Pons (tissue), 1 donor: ENCODE measurements around the gene MPDZ.

Experiments used
- DNase-seq: peaks from one replicate; pipeline ENCODE4 v3.0.0-alpha.2; 2016; ENCODE audit warnings: low spot score

Gene MPDZ

DNA sequence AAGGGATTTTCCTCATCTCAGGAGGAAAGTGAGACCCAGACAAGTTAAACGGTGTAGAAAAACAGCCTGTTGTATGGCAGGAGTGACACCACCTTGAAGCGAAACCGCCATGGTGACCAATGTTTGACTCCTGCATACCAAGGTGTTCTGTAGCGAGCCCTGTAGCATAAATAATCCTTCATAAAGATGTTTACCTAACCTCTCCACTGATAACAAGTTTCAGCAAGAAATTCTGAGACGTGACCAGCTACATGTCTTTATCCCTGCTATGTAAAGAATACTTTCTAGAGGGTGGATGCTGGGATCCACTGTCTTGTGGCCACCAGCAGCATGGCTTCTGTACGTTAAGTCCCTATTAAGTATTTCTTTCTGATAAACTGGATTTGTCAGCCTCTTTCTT, 148.1 kb downstream of the MPDZ start:
- no peak for DNase-seq

DNA sequence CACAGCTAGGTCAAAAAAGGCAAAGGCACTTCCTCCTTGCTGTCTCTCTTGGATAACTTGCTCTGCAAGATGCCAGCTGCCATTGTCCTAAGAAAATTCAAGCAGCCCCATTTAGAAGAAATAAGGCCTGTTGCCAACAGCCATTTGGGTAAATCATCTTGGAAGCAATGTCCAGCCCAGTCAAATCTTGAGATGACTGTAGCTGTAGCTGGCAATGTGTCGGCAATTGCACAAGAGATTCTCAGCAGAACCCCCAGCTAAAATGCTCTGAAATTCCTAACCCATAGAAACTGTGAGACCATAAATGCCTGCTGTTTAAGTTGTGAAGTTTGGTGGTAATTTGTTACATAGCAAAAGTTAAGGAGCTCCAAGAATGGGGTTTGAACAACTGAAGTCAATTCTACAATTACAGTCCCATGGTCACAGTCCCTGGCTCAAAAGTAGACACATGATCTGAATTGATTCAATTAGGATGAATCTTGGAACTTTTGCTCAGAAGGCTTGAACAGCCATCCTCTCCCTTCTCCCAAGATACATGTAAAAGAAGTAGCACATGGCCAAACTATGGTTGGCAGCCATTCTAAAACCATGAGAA, 151.1 kb downstream of the MPDZ start:
- no peak for DNase-seq

DNA sequence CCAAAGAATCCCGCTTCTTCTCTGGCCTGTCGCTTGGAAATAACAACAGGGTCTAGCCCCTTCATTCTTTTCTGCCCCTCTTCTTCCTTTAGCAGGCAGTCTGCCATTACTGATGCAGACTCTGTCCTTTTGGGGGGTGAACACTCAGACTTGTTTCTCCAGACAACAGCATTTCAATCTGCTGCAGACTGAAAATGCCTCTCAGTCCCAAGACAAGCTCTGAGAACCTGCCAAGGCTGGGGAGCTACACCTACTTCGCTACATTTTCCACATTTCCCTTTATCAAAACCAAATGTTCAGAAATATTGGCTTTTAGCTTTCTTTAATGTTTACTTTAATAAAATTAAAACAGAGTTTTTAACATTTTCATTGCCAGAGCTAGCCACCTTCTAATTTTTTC, 152.4 kb downstream of the MPDZ start:
- no peak for DNase-seq

DNA sequence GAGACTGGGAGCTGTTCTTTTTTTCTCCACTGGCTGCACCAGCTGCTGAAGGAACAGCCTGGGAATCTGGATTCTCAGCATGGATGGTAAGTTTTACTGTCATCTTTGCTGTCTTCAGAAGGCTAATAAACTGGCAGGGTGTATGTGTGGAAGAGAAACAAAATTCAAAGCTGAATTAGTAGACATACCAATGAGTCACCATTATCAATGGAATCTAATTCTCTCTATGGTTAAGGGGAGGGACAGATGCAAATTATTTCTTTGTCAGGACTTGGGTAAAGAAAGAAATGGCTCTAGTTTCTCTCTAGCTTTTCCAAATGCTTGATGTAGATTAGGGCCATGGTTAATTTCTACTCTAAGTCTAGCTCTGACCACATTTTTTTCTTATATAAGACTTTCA, 154.2 kb downstream of the MPDZ start:
- no peak for DNase-seq

DNA sequence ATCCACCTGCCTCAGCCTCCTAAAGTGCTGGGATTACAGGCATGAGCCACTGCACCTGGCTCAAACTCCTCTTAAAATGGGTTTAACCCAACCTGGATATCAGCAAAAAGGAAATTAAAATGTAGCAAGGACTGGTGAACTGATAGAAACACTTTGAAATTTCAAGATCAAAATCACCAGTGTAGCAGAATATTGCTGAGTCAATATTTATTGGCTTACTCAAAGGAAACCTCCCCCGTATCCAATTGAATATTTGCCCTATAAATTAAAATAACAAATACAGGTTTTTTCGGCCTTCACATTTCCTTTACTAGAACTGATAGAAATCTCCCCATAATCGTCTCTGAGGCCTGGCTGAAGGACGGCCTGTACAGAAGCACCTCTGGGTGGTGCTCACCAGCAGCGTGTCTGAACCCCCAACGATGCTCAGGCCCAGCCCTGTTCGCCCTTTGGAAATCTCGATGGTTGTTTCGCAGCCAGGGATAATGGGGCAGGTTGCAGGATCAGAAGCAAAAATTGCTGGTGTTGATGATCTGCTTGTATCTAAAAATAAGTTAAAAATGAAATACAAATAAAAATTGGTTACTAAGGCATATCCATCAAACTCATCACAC, 156.6 kb downstream of the MPDZ start:
- DNase-seq = peak; percentile 31

DNA sequence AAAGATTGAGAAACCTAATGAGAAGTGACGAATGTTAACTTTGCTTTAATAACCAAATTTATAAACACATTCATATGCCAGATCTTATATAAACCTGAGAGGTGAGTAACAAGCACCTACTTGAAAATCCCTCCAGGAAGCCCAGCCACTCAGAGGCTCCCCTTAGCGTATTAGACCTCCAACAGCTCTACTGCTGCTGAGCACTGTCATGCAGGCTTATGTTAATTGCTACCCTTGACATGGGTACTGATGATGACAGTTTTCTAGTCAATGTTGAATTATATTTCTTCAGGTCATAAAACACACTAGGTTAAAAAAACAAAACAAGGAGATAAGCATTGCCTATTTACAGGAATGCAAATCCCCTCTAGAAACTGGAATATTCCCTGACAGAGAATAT, 161.2 kb downstream of the MPDZ start:
- DNase-seq = no peak

DNA sequence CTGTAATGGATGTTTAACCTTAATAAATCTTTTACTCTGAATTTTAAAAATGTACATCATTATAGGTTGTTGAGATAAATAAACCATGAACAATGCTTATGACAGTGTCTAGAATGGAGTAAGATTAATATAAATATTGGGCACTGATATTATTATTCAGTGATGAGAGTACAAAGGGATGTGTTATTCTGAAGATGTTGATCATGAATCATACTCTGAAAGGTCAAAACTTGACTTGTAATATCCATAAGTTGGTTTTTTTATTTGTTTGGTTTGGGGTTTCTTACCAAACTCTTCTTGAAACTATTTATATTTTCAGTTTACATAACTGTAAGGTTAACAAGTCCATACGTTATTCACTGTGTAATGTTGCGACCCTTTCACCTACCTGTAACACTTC, 163.2 kb downstream of the MPDZ start:
- no peak for DNase-seq

DNA sequence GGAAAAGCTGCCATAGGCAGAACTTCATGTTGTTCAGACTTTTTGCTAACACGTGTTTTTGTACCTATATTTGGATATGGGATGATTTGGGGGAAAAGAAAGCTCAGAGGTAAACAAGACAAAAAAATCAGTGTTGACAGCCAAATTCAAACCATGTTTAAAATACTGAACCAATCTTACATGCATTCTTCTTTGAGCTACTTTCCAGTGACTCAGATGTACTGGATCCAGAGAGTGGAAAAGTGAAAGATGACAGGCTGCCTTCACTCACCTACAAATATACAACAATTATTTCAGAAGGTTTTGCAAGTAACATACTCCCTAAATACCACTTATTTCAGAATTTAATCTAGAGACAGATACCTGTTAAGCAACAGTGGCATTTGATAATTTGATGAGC, 165.7 kb downstream of the MPDZ start:
- DNase-seq = no peak

DNA sequence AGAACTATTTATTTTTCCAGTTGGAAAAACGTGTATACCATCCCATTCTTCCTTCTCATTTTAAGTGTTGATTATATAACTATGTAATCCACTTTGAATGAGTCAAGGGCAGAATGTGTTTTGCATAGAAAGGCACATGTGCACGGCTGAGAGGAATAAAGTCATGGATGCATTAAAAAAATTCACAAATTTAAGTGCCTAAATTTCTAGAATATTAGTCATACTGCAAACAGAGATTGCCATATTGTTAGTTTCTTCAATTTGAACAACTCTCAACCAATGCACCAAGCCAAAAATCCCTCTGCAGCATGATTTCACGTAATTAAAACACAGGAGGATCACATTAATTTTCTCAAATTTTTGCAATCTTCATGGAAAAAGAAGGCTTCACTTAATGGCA, 166.3 kb downstream of the MPDZ start:
- DNase-seq = no peak

DNA sequence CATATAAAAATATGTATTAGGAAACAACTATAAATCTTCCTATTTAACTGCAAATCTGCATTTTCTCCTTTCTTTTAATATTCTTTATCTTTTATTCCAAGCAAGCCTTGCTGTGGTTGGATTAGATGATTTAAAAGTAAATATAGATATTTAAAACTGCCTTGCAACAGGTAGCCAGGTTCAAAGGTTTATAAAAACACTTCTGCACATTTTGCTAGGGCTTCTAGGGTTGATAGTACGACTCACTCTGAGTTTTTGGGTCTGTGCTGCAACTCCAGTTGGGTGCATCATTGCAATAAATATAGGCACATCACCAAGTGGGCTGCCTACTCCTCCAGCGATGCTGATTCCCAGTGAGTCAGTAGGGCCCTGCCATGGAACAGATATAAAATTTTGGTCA, 167.7 kb downstream of the MPDZ start:
- DNase-seq = no peak

DNA sequence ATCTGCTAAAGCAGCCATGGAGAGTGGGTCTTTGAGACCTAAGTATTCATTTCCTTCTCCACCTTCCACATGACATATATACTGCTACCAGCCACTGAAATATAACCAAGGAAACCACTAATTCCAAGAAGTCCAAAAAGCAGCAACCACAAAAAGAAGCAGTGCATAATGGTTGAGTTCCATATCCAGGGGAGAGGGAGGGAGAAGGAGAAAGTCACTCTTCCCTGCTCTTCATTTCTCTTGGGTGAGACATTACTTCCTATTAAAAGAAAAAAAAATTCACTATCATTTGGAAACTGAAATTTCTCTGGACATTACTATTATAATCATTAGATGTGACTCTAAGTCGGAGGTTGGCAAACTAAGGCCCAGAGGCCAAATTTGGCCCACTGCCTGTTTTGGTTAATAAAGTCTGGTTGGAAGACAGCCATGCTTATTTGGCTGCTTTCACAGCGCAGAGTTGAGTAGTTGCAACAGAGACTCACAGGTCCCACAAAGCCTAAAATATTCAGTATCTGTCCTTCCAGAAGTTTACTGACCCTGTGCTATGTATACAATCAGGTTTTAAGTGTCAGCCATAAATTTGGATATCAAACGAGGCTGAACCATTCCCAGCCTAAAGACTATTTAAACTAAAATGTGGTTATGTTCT, 168.6 kb downstream of the MPDZ start:
- peak; percentile 58 for DNase-seq

DNA sequence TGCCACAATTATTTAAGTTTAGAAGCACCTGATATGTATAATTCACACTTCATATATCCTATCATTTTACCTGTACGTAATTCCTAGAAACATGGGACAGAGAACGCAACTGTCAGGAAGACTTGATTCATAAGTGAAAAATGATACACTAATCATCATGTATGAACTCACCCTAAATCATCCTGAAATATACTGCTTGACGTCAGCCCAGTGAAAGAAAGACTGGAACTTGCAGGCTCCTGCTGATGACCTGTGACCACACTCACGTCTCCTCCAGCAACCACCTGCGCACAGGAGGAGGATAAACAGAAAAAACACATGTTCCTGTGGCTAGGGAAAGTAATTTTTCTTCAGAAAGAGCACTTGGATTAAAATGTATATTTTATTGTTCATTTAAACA, 169.7 kb downstream of the MPDZ start:
- no peak for DNase-seq

DNA sequence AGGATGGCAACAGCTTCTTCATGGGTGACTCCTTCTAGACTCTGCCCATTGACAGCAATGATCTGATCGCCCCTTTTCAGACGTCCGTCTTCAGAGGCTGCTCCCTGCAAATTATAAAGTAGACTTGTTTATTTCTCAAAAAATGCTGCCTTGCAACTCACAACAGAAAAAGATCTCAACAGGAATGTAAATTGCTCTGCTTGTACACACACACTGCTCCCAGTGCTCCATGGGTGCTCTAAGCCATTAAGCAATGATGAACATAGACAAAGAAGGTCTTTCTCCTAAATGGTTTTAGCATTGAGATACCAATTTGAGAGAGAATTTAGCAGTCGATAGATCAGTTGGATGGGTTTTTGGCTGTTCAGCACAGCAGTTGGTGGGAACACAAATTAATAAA, 172.5 kb downstream of the MPDZ start:
- peak; percentile 15 for DNase-seq

DNA sequence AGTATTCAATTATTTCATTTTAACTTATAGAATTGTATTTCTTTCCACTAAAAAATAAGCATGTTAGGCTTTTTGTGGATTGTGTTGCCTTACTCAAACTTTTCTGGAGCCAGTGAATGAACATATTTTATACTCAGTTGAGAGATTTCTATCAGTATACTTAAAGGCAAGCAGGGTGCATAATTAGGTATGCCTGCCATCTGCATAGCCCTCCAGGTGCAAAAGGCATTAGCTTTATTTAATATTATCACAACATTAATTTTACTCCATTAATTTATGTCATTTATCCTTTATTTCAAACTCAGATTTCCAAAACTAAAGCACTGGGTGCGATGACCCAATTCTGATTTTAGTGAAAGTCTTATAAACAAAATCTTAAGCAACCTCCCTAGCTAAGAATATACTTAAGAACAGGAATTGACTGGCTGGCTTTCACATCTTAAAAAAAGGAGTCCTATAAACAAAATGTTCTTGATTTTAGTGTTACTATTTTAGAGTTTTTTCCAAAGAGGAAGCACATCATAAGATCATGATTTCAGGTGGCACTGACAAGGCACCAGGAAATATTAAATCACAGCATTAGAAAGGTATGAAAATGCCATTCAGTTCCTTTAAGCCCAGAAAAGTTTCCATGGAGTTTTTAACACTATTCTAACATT, 178.4 kb downstream of the MPDZ start:
- DNase-seq = no peak

DNA sequence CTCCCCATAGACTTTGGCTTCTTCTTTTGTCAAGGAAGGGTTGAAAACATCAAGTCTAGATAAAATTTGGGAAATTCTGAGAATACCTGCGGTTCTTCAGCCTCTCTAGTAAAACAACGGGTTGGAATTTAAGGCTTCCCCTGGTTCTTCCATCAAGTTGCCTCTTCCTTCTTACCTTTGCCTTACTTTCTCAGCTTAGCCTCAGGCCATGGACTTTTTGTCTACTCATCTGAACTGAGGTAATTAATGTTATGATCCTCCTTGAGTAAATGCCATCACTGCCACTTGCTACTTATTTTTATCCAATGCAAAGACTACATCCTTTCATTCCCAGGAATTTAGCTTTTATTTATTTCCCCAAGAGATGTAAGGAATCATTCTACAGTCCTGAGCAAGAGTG, 184.4 kb downstream of the MPDZ start:
- no peak for DNase-seq

DNA sequence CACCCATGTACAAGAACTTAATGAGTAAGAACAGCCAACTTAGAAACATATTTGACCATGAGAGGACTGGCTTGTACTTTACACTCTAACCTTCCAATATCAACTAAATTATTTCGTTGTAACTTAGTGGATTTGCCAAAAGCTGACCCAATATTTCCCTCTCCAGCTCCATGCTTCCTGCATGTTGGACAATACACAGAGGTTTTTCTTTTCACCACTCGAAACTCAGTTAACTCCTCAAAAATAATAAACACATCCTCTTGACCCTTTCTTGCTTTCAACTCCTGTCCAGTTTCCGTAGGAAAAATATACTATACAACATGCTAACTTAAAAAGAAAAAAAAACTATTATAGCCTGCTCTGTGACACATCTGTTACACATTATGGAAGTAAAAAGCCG, 188.9 kb downstream of the MPDZ start:
- no peak for DNase-seq

DNA sequence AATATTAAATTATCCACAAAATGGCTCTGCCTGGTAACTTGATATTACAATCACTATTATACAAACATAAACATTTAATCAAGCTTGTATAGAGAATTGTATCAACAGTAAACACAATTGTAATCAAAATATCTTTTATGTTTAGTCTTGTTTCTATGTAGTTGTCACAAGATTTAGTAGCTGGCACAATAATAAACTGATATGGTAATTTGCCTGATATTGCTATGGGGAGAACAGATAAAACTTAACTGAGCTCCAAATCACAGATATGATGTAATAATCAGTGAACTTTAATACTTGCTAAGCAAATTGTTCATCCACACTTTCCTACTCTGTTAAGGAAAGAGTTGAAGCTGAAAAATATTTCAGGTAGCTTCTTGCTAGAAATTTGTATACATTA, 189.8 kb downstream of the MPDZ start:
- no peak for DNase-seq

DNA sequence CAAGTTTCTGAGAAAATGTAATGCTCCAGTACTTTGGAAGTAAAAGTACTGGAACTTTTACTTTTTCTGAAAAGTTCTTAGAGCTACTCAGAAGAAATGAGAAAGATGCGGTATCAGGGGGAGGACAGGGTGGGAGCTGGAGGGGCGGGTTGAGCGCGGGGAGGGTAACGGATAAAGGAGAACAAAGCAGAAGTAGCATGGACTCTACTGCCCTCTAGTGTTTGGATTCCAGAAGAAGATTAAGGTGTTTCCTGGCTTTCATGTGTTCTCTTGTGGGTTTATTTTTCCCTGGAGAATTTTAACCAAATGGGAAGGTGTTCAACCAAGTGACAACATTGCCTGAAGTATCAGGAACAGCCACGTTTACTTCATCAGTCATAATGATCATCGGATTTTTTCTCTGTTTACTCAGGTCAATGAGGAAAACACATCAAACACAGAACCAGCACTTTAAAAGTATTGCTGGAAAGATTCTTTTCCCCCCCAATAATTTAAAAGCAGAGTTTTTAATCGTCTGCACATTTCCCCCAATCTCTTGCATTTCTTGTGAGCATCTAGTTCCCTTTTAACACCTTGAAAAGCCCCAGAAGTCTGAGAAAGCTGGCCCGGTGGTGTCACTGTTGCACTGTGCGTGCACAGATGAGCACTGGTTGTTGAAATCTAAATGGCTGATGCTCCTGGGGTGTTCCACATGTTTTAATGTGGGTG, 190.6 kb downstream of the MPDZ start:
- peak; percentile 67 for DNase-seq

DNA sequence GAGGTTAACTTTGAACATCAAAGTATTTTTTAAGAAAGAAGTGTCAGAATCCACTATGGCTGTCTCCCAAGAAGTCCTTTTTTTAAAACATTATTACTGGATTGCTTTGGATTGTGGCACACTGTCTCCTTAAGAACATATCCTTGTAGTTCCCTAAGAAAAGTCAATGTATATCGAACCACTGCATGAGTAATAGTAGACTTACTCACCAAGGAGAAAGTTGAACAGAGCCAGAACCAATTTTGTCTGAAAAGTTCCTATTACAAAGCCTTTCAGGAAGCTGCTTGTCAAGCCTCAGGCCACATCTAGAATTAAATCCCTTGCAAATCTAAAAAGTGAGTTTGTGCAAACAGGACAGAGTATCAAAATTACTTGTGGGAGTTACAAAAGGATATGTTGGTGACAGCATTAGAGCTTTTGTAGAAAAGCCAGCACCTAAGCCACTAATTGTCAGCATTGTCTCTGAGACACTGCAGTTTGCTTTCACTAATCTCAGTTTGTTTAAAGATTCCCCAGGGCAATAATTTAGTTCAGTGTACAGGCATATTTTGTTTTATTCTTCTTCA, 195.4 kb downstream of the MPDZ start:
- DNase-seq = no peak

DNA sequence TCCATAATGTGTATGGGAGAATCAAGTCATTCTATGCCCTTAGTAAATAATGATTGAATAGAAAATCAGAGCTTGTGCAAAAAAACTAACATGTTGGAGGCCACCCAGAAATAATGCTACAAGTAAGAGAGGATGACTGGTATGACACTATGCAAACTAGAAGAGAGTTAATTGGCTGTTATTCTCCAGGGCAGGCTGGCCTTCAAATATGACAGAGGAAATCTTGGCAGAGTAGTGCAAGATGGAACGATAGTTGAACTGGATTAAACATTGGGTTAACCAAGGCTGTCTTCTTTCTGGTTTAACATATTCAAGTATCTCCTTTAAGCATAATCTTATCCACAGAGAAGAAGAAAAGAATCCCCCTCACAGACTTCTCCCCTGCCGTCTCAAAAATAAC, 196.1 kb downstream of the MPDZ start:
- DNase-seq = no peak

DNA sequence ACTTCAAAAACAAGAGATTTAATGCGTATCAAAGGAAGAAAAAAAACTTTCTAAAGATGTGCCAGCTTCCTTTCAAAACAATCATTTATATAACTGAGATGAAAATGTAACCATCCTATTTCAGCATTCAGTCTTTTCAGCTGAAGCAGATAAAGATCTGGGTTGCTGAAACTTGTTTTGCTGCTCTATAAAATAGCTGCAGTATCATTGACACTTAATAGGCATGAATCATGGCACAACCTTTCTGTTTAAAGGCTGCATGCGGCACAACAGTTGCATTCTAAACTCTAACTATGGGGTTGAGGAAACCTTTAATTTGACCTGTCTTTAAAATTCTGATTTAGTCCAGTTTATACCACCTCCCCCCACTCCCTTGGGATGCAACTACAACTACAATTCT, 196.7 kb downstream of the MPDZ start:
- no peak for DNase-seq

DNA sequence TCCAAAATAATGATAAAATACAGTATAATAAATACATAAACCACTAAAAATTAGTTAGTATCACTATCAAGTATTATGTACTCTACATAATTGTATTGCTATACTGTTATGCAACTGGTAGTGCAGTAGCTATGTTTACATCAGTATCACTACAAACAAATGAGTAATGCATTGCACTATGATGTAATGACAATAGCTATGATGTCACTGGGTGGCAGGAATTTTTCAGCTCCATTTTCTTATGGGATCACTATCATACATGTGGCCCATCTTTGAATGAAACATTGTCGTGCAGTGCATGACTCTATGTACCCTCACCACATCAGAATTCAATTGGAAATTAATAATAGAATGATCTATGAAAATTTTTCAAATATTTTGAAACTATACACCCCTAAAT, 201.3 kb downstream of the MPDZ start:
- no peak for DNase-seq
